GM21723 (cell line): ENCODE results near the gene SPIRE2.

Experiments used
- ATAC-seq: cut with Tn5 transposase; IDR thresholded peaks from one replicate; pipeline ENCODE4 v1.9.1; 2021; ENCODE audit warnings: mild to moderate bottlenecking, moderate library complexity; ENCODE audit not compliant: unreplicated experiment

The SPIRE2 gene

GRCh38 chr16:89893642-89894548 lies 65.6 kb downstream of the SPIRE2 start:
- ATAC-seq: no peak

GRCh38 chr16:89895482-89896250 lies 67.4 kb downstream of the SPIRE2 start:
- ATAC-seq: no peak

GRCh38 chr16:89897204-89897603 lies 68.9 kb downstream of the SPIRE2 start:
- no peak for ATAC-seq

GRCh38 chr16:89898201-89898967 lies 70.1 kb downstream of the SPIRE2 start:
- no peak for ATAC-seq

- no peak for ATAC-seq
Observed at GRCh38 chr16:89899879-89900481, 71.7 kb downstream of the SPIRE2 start.

GRCh38 chr16:89900885-89901284 lies 72.6 kb downstream of the SPIRE2 start:
- ATAC-seq: no peak

- no peak for ATAC-seq
Observed at GRCh38 chr16:89902980-89903379, 74.7 kb downstream of the SPIRE2 start.

- no peak for ATAC-seq
Observed at GRCh38 chr16:89903908-89904515, 75.7 kb downstream of the SPIRE2 start.

GRCh38 chr16:89904606-89905510 lies 76.6 kb downstream of the SPIRE2 start:
- no peak for ATAC-seq

GRCh38 chr16:89905511-89906139 lies 77.3 kb downstream of the SPIRE2 start:
- no peak for ATAC-seq

- ATAC-seq: no peak
Observed at GRCh38 chr16:89906140-89907025, 78.1 kb downstream of the SPIRE2 start.

- ATAC-seq: no peak
Observed at GRCh38 chr16:89907055-89907814, 79.0 kb downstream of the SPIRE2 start.

GRCh38 chr16:89908236-89908635 lies 80.0 kb downstream of the SPIRE2 start:
- no peak for ATAC-seq

- no peak for ATAC-seq
Observed at GRCh38 chr16:89909777-89910716, 81.8 kb downstream of the SPIRE2 start.

GRCh38 chr16:89910717-89911354 lies 82.6 kb downstream of the SPIRE2 start:
- ATAC-seq: no peak

GRCh38 chr16:89911375-89911774 lies 83.1 kb downstream of the SPIRE2 start:
- no peak for ATAC-seq
